ENCODE measurements around the gene CALML3. TPM values are rescaled to one million over a fixed set of nuclear protein-coding genes. Genes with fewer than 3 reads are reported as not detected.

The CALML3 gene
- polyA plus RNA-seq, 4 donors: 0.07 to 0.27 (median 0.22) TPM; not detected in 1

DNA sequence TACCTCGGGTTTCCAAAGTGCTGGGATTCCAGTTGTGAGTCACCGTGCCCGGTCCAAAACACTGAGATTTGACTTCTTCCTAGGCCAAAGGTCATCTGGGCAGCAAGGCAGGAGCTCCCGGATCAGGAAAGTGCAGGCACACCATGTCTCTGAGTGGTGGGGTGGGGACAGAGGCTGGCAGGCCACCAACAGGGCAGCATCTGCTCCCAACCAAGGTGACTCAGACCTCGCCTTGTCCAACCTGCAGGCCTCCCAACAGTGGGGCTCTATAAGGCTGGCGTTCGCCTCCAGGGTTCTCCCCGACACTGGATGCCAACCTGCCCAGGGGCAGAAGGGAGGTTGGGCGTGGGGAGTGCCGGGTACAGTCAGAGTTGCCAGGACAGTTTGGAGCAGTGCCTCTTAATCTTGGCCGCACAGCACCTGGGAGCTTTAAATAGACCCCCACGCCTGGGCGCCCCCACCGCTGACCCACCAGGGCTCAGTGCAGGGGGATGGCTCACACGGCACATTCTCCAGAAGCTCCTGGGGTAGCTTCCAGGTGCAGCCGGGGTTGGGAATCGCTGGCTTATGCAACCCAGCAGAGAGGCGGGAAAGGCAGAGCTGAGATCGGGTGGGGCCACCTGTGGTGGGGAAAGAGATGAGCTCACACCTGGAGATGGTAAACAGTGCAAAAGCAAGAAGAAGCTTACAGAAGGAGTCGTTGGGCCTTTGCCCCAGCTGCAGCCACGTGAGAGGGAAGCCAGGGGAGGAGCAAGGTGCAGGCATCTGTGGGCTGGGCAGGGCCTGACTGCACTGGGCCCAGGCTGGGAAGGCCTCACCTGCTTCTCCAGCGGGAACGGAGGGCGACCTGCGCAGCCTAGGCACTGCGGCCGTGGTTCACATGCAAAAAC, 36.2 kb upstream of the CALML3 start:
- H3K4me1 ChIP-seq (ENCODE audit: control insufficient read depth in 3 of 3, insufficient read depth in 2 of 3, low read depth in 1 of 3, low read length in 2 of 3): peaks cover 0 to 34% (median 0%) of the 10 kb centered on the region in 3 donors
- H3K36me3 ChIP-seq (ENCODE audit: control insufficient read depth in 3 of 3, insufficient read depth in 2 of 3, low read depth in 1 of 3, low read length in 3 of 3): peaks cover 0 to 4% (median 0%) of the 10 kb centered on the region in 3 donors
- H3K27ac ChIP-seq (ENCODE audit: low read depth in 1 of 3, low read length in 2 of 3): peak overlapping the region; percentile 97 to 99 (median 98)
- 17 to 65% (median 34%) methylated on average over 27 of the region's 27 CpGs for WGBS, 3 donors
- no peak overlapping the region for H3K4me3 ChIP-seq (ENCODE audit: low read depth in 1 of 3, low read length in 3 of 3)
- no peak for FAIRE-seq
- H3K27me3 ChIP-seq (ENCODE audit: control insufficient read depth in 3 of 3, insufficient read depth in 3 of 3, low read length in 3 of 3): no peaks in the 10 kb centered on the region
- H3K9me3 ChIP-seq (ENCODE audit: control insufficient read depth in 2 of 2, insufficient read depth in 1 of 2, low read depth in 1 of 2, low read length in 1 of 2): peaks cover 0 to 16% of the 10 kb centered on the region in 2 donors
- peak; percentile 96 to 98 for DNase-seq

DNA sequence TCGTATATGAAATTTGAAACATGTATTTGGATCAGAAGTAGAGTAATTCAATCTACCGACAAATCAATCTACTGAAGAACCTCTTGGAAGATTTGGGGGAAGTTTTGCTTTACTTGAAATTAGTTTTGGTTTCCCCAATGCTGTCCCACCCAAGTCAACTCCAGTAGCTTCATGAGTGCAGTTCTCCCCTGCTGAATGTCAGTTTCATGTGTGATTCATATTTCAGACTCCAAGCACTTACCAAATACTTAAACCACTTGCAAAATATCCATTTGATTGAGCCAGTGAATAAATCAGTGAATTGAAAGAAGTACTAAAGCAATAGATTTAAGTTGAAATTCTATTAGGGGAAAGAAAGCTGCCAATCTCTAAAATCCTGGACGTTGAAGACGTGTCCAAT, 34.7 kb upstream of the CALML3 start:
- peaks cover 0 to 13% of the 10 kb centered on the region in 2 donors for H3K9me3 ChIP-seq (ENCODE audit: control insufficient read depth in 2 of 2, insufficient read depth in 1 of 2, low read depth in 1 of 2, low read length in 1 of 2)
- H3K27ac ChIP-seq (ENCODE audit: low read depth in 1 of 3, low read length in 2 of 3): no peak overlapping the region
- DNase-seq: no peak
- no peak for FAIRE-seq
- WGBS, 3 donors: 82 to 91% (median 88%) methylated on average over 4 of the region's 4 CpGs
- H3K36me3 ChIP-seq (ENCODE audit: control insufficient read depth in 3 of 3, insufficient read depth in 2 of 3, low read depth in 1 of 3, low read length in 3 of 3): peaks cover 0 to 2% (median 0%) of the 10 kb centered on the region in 3 donors
- no peaks in the 10 kb centered on the region for H3K27me3 ChIP-seq (ENCODE audit: control insufficient read depth in 3 of 3, insufficient read depth in 3 of 3, low read length in 3 of 3)
- H3K4me3 ChIP-seq (ENCODE audit: low read depth in 1 of 3, low read length in 3 of 3): no peak overlapping the region
- H3K4me1 ChIP-seq (ENCODE audit: control insufficient read depth in 3 of 3, insufficient read depth in 2 of 3, low read depth in 1 of 3, low read length in 2 of 3): peaks cover 0 to 37% (median 0%) of the 10 kb centered on the region in 3 donors

DNA sequence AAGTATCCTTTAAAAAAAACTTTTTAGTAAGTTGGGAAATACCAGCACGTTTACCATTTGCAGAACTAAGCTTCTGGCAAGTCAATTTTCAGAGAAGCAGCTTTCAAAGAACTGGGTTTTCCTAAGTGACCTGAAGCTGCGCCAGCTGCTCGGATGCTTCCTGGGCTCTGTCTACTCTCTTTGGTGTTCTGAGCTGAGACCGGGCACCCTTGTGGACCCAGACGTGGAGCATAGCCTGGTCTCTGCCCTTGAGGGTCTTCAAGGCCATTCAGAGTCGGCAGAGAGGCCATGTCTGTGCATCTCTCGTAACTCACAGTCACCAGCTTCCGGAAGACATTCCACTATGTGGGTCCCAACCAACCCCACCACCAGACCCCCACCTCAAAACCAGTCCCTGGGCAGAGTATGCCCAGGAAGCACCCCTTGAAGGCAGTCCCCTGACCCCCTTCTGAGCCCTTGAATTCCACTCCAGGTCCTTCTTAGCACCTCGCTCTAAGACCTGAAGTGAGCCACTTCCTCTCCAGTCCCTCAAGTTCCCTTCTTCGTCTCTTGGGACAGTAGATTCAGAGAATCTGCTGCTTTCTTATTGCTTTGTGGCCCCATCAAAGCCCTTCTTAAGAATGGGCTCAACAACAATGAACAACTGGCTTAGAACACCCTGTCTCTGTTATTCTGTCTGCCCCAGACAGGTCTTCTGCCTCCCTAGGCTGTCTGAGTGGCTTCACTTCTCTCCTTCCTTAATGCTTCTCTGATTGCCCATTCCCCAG, 33.9 kb upstream of the CALML3 start:
- Histone ChIP-seq H3K27me3 (ENCODE audit: control insufficient read depth in 3 of 3, insufficient read depth in 3 of 3, low read length in 3 of 3) (no peaks in the 10 kb centered on the region), H3K4me1 (ENCODE audit: control insufficient read depth in 3 of 3, insufficient read depth in 2 of 3, low read depth in 1 of 3, low read length in 2 of 3) (peaks cover 0 to 37% (median 0%) of the 10 kb centered on the region in 3 donors), H3K36me3 (ENCODE audit: control insufficient read depth in 3 of 3, insufficient read depth in 2 of 3, low read depth in 1 of 3, low read length in 3 of 3) (no peaks in the 10 kb centered on the region), H3K9me3 (ENCODE audit: control insufficient read depth in 2 of 2, insufficient read depth in 1 of 2, low read depth in 1 of 2, low read length in 1 of 2) (peaks cover 0 to 13% of the 10 kb centered on the region in 2 donors), H3K4me3 (ENCODE audit: low read depth in 1 of 3, low read length in 3 of 3) (no peak overlapping the region), H3K27ac (ENCODE audit: low read depth in 1 of 3, low read length in 2 of 3) (no peak overlapping the region)
- WGBS, 3 donors: 85 to 93% (median 85%) methylated on average over 10 of the region's 10 CpGs
- no peak for FAIRE-seq
- no peak for DNase-seq

DNA sequence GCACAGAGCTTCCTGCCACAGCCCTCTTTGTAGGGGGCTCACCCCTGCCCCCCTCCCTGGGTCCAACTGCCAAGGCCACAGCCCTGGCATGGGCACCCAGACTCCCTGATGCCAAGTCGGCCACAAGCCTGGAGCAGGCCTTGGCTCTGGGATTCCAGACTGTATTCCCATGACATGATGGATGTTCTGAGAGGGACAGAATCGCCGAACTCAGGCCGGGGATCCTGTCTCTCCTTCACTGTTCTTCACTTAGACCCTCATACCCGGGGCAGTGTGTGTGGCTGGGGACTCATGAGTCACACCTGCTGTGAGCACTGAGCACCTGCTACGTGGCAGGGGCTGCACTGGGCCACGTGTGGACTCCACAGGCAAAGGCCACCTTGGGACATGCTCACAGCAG, 33.3 kb upstream of the CALML3 start:
- no peak for FAIRE-seq
- 82 to 92% (median 90%) methylated on average over 7 of the region's 7 CpGs for WGBS, 3 donors

DNA sequence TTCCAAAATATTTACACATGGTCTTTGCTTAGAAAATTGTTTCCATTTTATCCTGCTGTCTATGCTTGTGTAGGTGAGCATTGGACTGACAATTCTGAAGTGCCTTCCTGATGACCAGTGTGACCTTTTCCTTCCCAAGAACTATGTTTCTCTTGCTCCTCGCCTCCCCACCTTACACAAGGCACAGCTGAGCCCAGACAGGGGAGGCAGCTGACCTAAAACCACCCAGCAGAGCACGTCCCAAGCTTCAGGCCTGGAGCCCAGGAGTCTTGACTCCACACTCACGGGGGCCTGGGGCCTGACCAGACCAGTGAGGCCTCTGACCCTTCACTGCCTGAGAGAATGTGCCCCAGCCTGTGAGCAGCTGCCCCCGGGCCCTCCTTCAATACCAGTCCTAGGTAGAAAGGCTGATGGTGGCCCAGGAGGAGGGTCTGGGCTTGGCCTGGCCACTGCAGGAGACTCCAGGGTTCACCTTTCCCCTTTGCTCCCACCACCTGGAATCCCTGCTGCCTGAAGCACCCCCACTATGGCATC, 32.4 kb upstream of the CALML3 start:
- no peak for DNase-seq
- 85 to 97% (median 93%) methylated on average over 4 of the region's 4 CpGs for WGBS, 3 donors
- H3K4me1 ChIP-seq (ENCODE audit: control insufficient read depth in 3 of 3, insufficient read depth in 2 of 3, low read depth in 1 of 3, low read length in 2 of 3): peaks cover 0 to 29% (median 0%) of the 10 kb centered on the region in 3 donors
- no peaks in the 10 kb centered on the region for H3K27me3 ChIP-seq (ENCODE audit: control insufficient read depth in 3 of 3, insufficient read depth in 3 of 3, low read length in 3 of 3)
- no peaks in the 10 kb centered on the region for H3K36me3 ChIP-seq (ENCODE audit: control insufficient read depth in 3 of 3, insufficient read depth in 2 of 3, low read depth in 1 of 3, low read length in 3 of 3)
- no peak overlapping the region for H3K27ac ChIP-seq (ENCODE audit: low read depth in 1 of 3, low read length in 2 of 3)
- FAIRE-seq: no peak
- no peak overlapping the region for H3K4me3 ChIP-seq (ENCODE audit: low read depth in 1 of 3, low read length in 3 of 3)
- peaks cover 0 to 13% of the 10 kb centered on the region in 2 donors for H3K9me3 ChIP-seq (ENCODE audit: control insufficient read depth in 2 of 2, insufficient read depth in 1 of 2, low read depth in 1 of 2, low read length in 1 of 2)

More for the DNA sequence above, 33.3 kb upstream of the CALML3 start:
- peaks cover 0 to 37% (median 0%) of the 10 kb centered on the region in 3 donors for H3K4me1 ChIP-seq (ENCODE audit: control insufficient read depth in 3 of 3, insufficient read depth in 2 of 3, low read depth in 1 of 3, low read length in 2 of 3)
- no peak overlapping the region for H3K4me3 ChIP-seq (ENCODE audit: low read depth in 1 of 3, low read length in 3 of 3)
- H3K27me3 ChIP-seq (ENCODE audit: control insufficient read depth in 3 of 3, insufficient read depth in 3 of 3, low read length in 3 of 3): no peaks in the 10 kb centered on the region
- no peak for DNase-seq
- no peaks in the 10 kb centered on the region for H3K36me3 ChIP-seq (ENCODE audit: control insufficient read depth in 3 of 3, insufficient read depth in 2 of 3, low read depth in 1 of 3, low read length in 3 of 3)
- peaks cover 0 to 13% of the 10 kb centered on the region in 2 donors for H3K9me3 ChIP-seq (ENCODE audit: control insufficient read depth in 2 of 2, insufficient read depth in 1 of 2, low read depth in 1 of 2, low read length in 1 of 2)
- H3K27ac ChIP-seq (ENCODE audit: low read depth in 1 of 3, low read length in 2 of 3): no peak overlapping the region

DNA sequence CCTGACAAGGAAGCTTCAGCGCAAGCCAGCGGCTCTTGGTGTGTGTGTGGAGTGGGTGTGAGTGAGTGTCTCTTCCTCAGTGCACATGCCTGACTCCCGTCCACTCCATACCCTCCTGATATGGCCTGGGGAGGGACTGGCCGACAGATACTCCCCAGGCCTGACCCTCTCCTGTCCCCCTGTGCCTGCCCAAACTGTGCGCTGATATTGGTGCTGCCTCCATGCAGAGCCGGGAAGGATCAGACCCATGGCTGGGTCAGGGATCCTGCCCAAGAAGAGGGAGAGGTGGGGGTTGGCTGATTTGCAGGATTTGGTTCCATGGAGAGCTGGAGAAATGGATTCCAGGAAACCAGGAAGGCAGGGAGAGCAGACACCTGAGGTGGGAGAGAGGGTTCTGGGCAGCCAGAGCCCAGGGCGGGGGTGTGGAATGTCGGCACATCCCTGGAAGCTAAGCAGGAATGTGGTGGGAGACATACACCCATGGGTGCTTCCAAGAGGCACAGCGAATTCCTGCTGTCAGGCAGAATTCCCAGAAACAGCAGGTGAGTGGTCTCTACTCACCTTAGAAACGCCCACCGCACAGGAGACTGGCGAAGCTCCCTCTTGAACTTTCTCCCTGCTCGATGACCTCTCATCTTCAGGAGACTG, 31.7 kb upstream of the CALML3 start:
- no peak for FAIRE-seq

DNA sequence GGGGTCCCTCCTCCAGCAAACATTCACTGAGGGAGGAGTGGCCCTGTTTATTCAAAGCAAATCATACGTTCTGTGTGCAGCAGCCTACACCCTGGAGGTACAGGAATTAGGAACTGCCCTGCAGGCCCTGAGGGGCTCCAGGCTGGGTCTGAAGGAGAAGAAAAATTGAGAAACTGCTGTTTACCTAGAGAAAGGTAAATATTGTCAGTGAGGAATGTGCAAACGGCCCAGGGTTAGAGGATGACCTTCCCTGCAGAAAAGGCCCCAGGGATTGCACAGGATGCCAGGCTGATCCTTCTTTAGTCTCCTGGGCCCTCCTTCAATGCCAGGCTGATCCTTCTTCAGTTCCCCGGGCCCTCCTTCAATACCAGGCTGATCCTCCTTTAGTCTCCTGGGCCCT, 31.1 kb upstream of the CALML3 start:
- H3K27ac ChIP-seq (ENCODE audit: low read depth in 1 of 3, low read length in 2 of 3): no peak overlapping the region
- no peak for DNase-seq
- H3K27me3 ChIP-seq (ENCODE audit: control insufficient read depth in 3 of 3, insufficient read depth in 3 of 3, low read length in 3 of 3): no peaks in the 10 kb centered on the region
- peaks cover 0 to 13% of the 10 kb centered on the region in 2 donors for H3K9me3 ChIP-seq (ENCODE audit: control insufficient read depth in 2 of 2, insufficient read depth in 1 of 2, low read depth in 1 of 2, low read length in 1 of 2)
- FAIRE-seq: no peak
- WGBS, 3 donors: 55 to 69% (median 58%) methylated on average over 3 of the region's 3 CpGs
- peaks cover 0 to 17% (median 0%) of the 10 kb centered on the region in 3 donors for H3K4me1 ChIP-seq (ENCODE audit: control insufficient read depth in 3 of 3, insufficient read depth in 2 of 3, low read depth in 1 of 3, low read length in 2 of 3)
- no peak overlapping the region for H3K4me3 ChIP-seq (ENCODE audit: low read depth in 1 of 3, low read length in 3 of 3)
- H3K36me3 ChIP-seq (ENCODE audit: control insufficient read depth in 3 of 3, insufficient read depth in 2 of 3, low read depth in 1 of 3, low read length in 3 of 3): no peaks in the 10 kb centered on the region

More for the DNA sequence above, 31.7 kb upstream of the CALML3 start:
- Histone ChIP-seq H3K9me3 (ENCODE audit: control insufficient read depth in 2 of 2, insufficient read depth in 1 of 2, low read depth in 1 of 2, low read length in 1 of 2) (peaks cover 0 to 13% of the 10 kb centered on the region in 2 donors), H3K36me3 (ENCODE audit: control insufficient read depth in 3 of 3, insufficient read depth in 2 of 3, low read depth in 1 of 3, low read length in 3 of 3) (no peaks in the 10 kb centered on the region), H3K4me3 (ENCODE audit: low read depth in 1 of 3, low read length in 3 of 3) (no peak overlapping the region), H3K4me1 (ENCODE audit: control insufficient read depth in 3 of 3, insufficient read depth in 2 of 3, low read depth in 1 of 3, low read length in 2 of 3) (peaks cover 0 to 23% (median 0%) of the 10 kb centered on the region in 3 donors), H3K27me3 (ENCODE audit: control insufficient read depth in 3 of 3, insufficient read depth in 3 of 3, low read length in 3 of 3) (no peaks in the 10 kb centered on the region), H3K27ac (ENCODE audit: low read depth in 1 of 3, low read length in 2 of 3) (no peak overlapping the region)
- 92% methylated on average over 12 to 13 of the region's 13 CpGs for WGBS, 3 donors
- DNase-seq: no peak

DNA sequence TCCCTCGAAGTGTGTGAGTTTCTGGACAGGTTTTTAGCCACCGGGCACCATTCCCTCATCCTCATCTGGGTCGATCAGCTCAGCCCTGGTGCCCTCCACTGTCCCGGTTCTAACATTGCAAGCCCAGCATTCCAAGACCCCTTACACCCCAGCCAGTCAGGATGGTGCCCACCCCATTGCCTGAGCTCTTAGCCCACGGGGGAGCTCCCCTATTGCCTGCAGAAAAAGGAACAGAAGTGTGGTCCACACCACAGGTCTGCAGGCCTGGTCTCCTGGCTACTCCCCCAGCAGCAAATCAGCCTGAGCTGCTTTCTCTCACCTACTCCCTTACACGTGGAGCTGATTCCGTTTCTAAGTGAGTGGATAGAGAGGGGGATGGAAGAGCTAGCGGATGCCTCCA, 30.1 kb upstream of the CALML3 start:
- peaks cover 0 to 9% (median 0%) of the 10 kb centered on the region in 3 donors for H3K4me1 ChIP-seq (ENCODE audit: control insufficient read depth in 3 of 3, insufficient read depth in 2 of 3, low read depth in 1 of 3, low read length in 2 of 3)
- no peak overlapping the region for H3K27ac ChIP-seq (ENCODE audit: low read depth in 1 of 3, low read length in 2 of 3)
- WGBS, 3 donors: 82 to 85% (median 83%) methylated on average over 8 of the region's 8 CpGs
- H3K27me3 ChIP-seq (ENCODE audit: control insufficient read depth in 3 of 3, insufficient read depth in 3 of 3, low read length in 3 of 3): no peaks in the 10 kb centered on the region
- no peaks in the 10 kb centered on the region for H3K36me3 ChIP-seq (ENCODE audit: control insufficient read depth in 3 of 3, insufficient read depth in 2 of 3, low read depth in 1 of 3, low read length in 3 of 3)
- H3K9me3 ChIP-seq (ENCODE audit: control insufficient read depth in 2 of 2, insufficient read depth in 1 of 2, low read depth in 1 of 2, low read length in 1 of 2): peaks cover 0 to 13% of the 10 kb centered on the region in 2 donors
- H3K4me3 ChIP-seq (ENCODE audit: low read depth in 1 of 3, low read length in 3 of 3): no peak overlapping the region
- no peak for FAIRE-seq
- no peak for DNase-seq
